ENCODE measurements around the gene TAB2. TPM values are rescaled to one million over a fixed set of nuclear protein-coding genes. Genes with fewer than 3 reads are reported as not detected.
A peak's percentile ranks its signal among the peaks of the same experiment; 100 is the strongest.

TAB2 gene
- total RNA-seq, 1 donor from 2014 or later, result 20.5 TPM

DNA sequence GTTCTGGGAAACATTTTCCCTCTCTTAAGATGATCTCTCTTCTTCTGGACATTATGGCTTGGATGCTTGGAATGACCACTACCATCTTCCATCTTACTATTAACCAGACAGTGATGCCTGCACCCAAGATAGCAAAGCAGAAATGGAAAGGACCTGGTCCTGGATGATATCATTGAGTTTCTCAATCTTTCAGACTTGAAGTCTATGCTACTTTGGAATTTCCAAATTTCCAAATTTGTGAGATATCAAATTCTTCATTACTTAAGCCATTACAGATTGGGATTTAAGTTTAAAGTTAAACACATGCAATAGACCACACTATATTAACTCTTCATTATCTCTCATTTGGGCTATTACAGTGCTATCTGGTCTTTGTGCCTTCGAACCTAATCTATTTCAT lies 3.7 kb upstream of the TAB2 start:
- Histone ChIP-seq H3K27me3 (ENCODE audit: control insufficient read depth, insufficient read depth, low read length) (no peaks in the 10 kb centered on the region), H3K4me3 (ENCODE audit: low read depth, low read length) (no peak overlapping the region), H3K36me3 (ENCODE audit: control insufficient read depth, insufficient read depth, low read length) (no peaks in the 10 kb centered on the region)
- TF ChIP-seq, protein P1, sequence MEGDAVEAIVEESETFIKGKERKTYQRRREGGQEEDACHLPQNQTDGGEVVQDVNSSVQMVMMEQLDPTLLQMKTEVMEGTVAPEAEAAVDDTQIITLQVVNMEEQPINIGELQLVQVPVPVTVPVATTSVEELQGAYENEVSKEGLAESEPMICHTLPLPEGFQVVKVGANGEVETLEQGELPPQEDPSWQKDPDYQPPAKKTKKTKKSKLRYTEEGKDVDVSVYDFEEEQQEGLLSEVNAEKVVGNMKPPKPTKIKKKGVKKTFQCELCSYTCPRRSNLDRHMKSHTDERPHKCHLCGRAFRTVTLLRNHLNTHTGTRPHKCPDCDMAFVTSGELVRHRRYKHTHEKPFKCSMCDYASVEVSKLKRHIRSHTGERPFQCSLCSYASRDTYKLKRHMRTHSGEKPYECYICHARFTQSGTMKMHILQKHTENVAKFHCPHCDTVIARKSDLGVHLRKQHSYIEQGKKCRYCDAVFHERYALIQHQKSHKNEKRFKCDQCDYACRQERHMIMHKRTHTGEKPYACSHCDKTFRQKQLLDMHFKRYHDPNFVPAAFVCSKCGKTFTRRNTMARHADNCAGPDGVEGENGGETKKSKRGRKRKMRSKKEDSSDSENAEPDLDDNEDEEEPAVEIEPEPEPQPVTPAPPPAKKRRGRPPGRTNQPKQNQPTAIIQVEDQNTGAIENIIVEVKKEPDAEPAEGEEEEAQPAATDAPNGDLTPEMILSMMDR (IDR thresholded peaks at IDR 0.05; ENCODE audit: insufficient read depth, low read length, severe bottlenecking), result no peak
- no peak for DNase-seq (ENCODE audit: low read depth)
- no peak for FAIRE-seq

DNA sequence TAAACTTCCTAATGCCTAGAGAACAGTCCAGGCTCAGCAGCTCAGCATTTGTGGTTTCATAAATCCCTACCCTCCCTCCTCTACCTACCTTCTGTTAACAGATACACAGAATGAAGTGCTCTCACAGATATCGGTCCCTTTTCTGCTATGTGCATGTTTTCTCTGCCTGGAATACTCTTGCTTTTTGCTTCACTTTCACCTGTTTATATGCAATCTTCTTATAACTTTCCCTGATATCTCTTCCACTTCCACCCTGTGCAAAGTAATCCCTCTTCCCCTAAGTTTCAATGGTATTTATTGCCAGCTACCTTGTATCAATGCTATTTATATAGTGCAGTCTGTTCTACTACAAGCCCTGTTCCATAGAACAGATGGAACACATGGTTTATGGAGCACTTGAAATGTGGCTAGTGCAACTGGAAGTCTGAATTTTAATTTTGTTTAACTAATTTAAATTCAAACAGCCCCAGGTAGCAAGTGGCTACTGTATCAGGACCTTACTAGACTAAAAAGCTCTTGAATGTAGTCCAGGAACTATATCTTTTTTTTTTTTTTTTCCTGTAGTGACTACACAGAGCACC lies 3.1 kb upstream of the TAB2 start:
- no peaks in the 10 kb centered on the region for H3K27me3 ChIP-seq (ENCODE audit: control insufficient read depth, insufficient read depth, low read length)
- DNase-seq (ENCODE audit: low read depth) (no peak), FAIRE-seq (no peak)
- no peak overlapping the region for H3K4me3 ChIP-seq (ENCODE audit: low read depth, low read length)
- H3K36me3 ChIP-seq (ENCODE audit: control insufficient read depth, insufficient read depth, low read length), result no peaks in the 10 kb centered on the region
- TF ChIP-seq, protein P1 (IDR thresholded peaks at IDR 0.05; ENCODE audit: insufficient read depth, low read length, severe bottlenecking), result no peak

DNA sequence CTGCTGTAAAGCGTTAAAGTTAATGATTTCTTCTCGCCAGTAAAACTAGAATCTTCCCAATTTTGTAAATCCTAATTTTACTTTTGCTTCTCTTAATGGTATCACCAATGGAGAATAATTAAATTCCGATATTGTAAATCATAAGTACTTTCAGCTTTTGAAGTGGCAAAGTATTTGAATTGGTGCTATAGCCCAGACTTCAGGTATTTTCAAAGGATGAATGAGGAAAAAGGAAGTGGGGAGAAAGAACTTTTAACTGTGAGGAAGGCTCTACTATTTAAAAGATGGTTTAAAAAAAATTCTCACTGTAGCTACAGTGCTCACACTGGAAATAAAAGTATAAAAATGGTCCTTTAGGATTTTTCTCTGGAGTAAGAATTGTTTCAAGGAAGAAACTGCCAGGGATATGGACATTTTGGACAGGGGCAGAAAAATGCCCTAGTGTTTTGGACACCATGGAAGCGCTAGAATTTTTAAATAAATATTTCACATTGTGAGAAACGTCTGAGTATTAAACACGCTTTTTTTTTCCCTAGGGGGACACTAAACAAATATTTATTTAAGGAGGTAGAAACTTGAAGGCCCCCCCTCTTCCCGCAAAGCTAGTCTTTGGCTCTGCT lies 1.3 kb upstream of the TAB2 start:
- Histone ChIP-seq H3K4me3 (ENCODE audit: low read depth, low read length) (peak overlapping the region; percentile 94), H3K27me3 (ENCODE audit: control insufficient read depth, insufficient read depth, low read length) (no peaks in the 10 kb centered on the region), H3K36me3 (ENCODE audit: control insufficient read depth, insufficient read depth, low read length) (no peaks in the 10 kb centered on the region)
- DNase-seq (ENCODE audit: low read depth) (no peak), FAIRE-seq (no peak)
- TF ChIP-seq, protein P1 (IDR thresholded peaks at IDR 0.05; ENCODE audit: insufficient read depth, low read length, severe bottlenecking), result no peak

DNA sequence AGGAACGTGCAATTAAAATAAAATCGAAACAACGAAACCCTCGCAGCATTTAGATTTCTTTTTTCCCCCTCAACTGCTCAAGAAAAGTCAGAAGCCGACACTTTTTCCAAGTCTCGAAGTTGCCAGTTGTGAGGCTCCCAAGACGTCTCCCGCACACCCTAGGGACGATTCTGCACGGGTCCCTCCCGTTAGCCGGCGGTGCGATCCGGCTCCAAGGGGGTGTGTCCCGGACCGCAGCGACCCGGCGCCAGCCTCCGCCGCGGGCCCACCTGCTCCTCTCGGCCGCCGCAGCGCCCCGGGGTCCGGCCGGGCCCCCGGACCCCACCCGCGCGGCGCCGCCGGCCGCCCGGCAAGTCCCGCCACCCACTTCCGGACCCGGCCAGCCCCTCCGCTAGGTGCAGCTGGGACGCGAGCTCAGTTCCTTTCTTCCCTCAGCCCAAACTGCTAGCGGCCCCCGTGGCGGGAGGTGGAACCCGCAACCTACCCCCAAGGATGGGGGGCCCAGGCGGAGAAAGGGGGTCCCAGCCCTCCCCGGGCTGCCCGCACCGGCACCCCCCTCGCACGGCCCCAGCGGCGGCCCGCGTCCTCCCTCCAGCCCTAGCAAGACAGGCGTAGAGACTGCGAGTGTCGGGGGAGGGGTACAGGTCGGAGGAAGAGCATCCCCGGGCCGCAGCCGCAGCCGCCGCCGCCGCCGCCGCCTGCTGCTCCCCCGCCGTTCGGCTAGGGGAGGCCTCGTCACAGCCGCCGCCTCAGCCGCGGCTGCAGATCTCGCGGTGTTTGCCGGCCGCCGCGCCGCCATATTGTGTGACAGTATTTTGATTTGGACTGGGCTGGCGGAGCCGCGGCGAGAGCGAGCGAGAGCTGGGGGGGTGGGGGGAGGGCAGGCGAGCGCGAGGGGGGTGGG lies 520 bp upstream of the TAB2 start:
- DNase-seq (ENCODE audit: low read depth) (peak; percentile 75), FAIRE-seq (no peak)
- TF ChIP-seq, protein P1 (IDR thresholded peaks at IDR 0.05; ENCODE audit: insufficient read depth, low read length, severe bottlenecking), result no peak
- no peaks in the 10 kb centered on the region for H3K27me3 ChIP-seq (ENCODE audit: control insufficient read depth, insufficient read depth, low read length)
- no peaks in the 10 kb centered on the region for H3K36me3 ChIP-seq (ENCODE audit: control insufficient read depth, insufficient read depth, low read length)
- H3K4me3 ChIP-seq (ENCODE audit: low read depth, low read length), result peak overlapping the region; percentile 94

DNA sequence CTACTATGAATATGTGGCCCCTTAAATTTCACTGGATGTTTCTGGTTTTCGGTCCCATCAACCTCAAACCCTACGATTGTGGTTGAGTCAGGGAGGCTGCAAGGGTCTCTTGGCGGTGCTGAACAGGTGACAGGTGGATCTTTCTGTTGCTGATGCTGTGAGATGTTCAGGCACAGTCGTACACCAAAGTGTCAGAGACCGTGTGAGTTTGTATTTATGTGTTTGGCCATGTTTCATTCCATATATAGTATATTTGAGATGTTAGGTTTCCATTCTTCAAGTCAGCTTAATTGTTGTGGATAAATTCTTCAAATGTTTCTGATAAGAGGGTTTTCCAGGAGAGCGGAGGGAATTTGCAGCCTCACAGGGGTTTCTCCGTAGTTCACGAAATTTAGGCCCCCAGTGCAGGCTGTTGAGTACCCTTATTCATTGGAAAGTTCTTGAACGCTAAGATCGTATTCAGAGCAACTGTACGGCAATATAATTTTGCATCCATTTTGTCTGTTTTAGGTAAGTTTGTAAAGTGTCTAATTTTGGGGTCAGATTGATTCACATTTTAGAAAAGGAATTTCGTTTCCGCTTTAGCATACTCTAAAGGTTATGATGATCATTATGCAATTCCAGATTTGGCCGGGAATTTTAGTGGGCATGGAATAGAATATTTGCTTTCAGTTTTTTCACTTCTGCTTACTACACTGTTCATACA lies 1.2 kb downstream of the TAB2 start:
- H3K4me3 ChIP-seq (ENCODE audit: low read depth, low read length), result peak overlapping the region; percentile 94
- FAIRE-seq (no peak), DNase-seq (ENCODE audit: low read depth) (no peak)
- H3K36me3 ChIP-seq (ENCODE audit: control insufficient read depth, insufficient read depth, low read length), result no peaks in the 10 kb centered on the region
- no peaks in the 10 kb centered on the region for H3K27me3 ChIP-seq (ENCODE audit: control insufficient read depth, insufficient read depth, low read length)
- TF ChIP-seq, protein P1 (IDR thresholded peaks at IDR 0.05; ENCODE audit: insufficient read depth, low read length, severe bottlenecking), result no peak

Measured in bronchial epithelial cell (primary cell).